Activated T-cell treated with anti-CD3 and anti-CD28 coated beads, Interleukin-2, amount 50 U/mL, for 1 hour (primary cell): Measurements from ENCODE around the gene C2CD2.
"Not testable (repeated sequence)": the region's sequence is repeated elsewhere in the genome, so short reads cannot be mapped to it uniquely, and the experiment has no call there.

Source experiments
- DNase-seq: peaks from one replicate; pipeline ENCODE4 v3.0.0-alpha.2; 2020

The C2CD2 gene

GRCh38 chr21:41956926-41957729 is 3.3 kb upstream of the C2CD2 start:
- no peak for DNase-seq

- DNase-seq: no peak
Observed at GRCh38 chr21:41955516-41955915, 1.7 kb upstream of the C2CD2 start.

- DNase-seq: no peak
Observed at GRCh38 chr21:41954654-41955499, 1.1 kb upstream of the C2CD2 start.

- DNase-seq: no peak
Observed at GRCh38 chr21:41953249-41953830, 478 bp downstream of the C2CD2 start.

DNA sequence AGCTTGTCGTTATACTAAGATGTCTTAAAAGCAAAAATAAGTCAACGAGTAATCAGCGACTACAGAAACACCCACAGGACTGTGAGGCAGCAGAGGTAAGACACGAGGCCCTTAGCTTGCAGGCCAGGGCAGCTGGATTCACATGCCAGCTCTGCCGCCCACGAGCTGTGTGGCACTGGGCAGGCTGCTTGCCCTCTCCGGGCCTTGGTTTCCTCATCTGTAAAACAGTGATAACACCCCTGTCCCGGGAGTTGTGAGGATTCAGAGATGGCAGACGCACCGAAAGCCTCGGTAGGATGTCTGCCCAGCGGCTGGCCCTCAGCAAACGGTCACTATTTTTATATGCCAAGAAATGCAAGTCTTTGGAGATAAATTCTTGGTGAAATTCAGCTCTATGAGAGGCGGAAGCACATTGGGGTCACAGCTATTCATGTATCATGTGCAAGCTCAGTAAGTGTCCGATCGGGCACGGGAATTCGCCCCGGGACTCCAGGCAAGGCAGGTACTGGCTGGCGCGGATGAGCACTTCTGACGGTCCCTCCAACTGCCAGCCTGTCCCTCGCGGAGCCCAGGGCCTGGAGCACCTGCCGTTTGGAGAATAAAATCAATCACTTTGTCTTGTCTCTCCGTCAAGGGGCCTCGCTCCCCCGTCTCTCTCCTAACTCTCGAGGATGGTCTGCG is 1.1 kb downstream of the C2CD2 start:
- no peak for DNase-seq

GRCh38 chr21:41951876-41952567 is 1.8 kb downstream of the C2CD2 start:
- DNase-seq: no peak

DNA sequence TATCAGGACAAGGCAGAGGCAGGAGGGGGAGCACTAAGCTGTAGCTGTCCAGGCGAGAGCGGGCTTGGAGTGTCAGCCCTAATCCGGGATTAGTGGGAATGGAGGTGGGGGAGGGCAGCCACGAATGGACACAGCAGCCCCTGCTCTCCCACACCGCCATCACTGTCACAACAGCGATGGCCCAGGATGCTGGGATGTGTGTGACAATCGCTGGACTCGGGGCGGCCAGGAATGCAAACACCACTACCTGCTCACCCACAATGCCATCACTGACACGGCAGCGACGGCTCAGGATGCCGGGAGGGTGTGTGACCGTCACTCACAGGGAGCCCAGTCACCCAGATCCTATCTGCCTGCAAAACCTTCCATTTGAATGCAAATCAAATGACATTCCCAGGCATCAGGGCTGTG is 2.9 kb downstream of the C2CD2 start:
- DNase-seq: no peak

DNA sequence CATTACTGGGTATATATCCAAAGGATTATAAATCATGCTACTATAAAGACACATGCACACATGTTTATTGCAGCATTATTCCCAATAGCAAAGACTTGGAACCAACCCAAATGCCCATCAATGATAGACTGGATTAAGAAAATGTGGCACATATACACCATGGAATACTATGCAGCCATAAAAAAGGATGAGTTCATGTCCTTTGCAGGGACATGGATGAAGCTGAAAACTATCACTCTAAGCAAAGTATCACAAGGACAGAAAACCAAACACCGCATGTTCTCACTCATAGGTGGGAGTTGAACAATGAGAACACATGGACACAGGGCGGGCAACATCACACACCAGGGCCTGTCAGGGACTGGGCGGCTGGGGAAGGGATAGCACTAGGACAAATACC is 4.2 kb downstream of the C2CD2 start:
- DNase-seq: not testable (repeated sequence)

GRCh38 chr21:41948901-41949300 is 4.9 kb downstream of the C2CD2 start:
- no peak for DNase-seq

DNA sequence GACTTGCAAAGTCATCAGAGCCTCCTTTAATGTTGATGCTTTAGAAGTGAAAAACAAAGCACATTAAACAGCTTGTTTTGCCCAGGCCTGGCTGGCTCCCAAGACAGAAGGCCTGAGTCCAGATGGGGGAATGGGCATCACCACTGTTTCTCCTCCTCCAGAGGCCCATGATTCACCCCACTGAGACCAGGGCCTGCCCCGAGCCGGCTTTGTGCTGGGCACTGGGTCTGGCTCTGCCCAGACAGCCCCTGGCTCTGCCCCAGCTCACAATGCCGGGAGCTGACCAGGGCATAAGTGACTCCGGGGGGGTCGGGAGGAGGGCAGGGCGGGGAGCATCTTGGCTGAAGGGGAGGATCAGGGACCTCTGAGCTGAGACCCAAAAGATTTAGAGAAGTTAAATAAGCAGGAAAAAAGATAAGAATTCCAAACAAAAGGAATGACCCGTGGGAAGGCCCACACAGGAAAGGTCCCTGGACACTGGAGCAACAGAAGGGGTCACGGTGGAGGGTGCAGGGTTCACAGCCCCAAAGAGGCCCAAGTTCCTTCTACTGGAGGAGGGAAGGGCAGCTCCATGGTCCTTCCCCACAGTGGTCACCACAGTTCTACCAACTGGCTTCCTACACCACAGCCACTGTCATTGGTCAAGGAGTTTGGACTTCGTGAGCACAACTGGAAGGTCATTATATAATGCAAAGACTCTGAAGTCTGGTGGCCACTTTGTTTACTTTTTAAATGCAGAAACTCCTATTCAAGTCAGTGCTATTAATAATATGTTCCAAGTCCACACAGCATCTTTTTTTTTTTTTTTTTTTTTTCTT is 5.5 kb downstream of the C2CD2 start:
- DNase-seq: no peak

- no peak for DNase-seq
Observed at GRCh38 chr21:41945982-41946381, 7.8 kb downstream of the C2CD2 start.

DNA sequence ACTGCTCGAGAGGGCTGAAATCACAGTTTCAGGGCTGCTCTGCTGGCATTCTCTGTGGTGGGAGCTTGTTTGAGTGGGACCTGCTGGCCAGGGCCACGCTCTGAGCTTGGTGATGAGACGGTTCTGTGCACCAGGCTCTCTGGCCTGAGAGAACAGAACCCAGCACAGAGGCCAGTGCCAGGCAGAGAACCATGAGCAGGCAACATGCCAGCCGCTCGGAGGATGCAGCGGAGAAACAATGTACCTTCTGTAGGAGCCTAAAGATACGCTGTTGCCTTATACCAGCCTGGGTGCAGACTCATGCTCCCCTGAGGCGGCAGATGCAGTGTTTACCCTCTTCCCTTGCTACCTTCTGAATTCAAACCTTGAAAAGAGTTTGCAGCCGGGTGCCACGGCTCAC is 10.0 kb downstream of the C2CD2 start:
- DNase-seq: no peak

DNA sequence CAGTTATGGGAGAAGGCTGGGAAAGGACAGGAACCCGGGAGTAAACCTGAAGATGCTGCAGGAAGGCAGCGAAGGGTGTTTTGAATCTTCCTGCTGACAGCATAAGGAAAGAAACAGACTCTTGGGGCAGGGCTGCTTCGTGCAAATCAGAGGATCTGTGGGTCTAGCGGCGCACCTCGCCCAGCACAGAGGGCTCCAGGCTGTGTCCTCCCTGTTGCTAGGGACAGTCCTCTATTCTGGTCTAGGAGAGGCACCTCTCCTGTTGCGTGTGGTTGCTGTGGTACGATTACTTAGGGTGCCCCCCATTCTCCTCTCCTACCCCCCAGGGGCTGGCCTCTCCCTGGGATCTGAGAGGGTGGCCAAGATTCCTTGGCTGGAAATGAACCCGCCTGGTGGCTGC is 11.4 kb downstream of the C2CD2 start:
- no peak for DNase-seq

DNA sequence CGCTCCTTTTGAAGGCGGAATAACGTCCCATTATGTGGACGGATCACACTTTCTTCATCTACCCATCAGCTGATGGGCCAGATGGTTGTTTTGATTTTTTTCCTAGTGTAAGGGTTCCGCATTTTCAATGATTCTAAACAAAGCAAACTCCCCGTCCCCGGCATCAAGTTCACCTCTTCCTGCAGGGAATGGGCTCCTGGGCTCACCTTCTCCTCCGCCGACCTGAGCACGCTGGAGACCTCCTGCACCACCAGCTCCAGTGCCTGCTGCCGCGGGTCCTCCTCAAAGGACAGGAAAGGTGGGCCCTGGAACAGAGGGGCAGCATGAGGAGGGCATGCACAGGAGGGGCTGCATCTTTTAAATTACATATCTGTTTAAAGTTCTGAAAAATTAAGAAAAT is 11.9 kb downstream of the C2CD2 start:
- DNase-seq: no peak

GRCh38 chr21:41940431-41940830 is 13.4 kb downstream of the C2CD2 start:
- DNase-seq: no peak

DNA sequence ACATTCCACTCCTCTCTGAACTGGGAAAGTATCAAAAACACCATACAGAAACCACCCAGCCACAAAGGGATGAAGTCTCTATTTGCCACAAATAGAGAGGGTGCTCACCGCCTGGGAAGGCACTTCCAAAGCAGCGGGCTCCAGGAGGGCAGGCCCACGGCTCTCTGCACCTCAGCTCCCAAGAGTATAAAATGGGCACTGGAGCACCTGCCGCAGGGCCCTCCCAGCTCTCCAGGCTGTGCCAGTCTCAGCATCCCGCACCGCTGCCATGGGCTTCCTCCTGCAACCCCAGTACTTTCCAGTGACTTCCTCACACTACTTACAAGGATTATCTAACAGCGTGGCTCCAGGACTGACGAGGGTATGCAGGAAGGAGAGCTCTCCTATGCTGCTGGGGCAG is 14.4 kb downstream of the C2CD2 start:
- DNase-seq: no peak

DNA sequence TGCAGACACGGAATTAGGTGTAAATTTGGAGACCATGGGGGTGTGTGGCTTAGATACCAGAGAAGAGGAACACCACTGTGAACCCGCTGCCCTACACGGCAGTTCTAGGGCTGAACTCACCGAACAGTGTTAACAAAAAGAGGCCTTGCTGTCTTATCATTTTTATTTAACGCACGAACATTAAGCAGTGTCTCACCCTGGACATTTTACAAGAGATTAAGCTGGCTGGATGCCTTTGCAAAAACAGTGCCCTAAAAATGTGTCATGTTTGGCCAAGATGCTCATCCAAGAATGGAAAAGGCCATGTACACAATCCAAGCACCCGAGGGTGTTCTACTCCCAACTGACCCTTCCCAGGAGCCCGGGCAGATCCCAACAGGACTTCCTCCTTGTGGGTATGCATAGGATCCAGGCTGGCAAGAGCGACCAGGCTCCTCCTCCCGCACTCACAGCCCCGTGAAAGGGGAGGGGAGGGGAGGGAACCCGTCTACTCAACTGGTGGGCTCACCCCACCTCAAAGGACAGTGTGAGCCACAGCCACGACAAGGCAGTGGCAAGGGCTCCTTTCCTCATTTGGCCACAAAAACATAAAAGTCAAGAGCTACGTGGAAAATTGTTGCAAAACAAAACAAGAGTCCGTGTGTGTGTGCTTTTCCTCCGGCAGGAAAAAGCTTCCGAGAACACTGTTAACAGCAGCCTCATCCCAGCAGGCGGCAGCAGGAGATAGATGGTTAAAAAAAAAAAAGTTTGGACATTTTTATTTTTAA is 20.3 kb downstream of the C2CD2 start:
- DNase-seq: no peak

DNA sequence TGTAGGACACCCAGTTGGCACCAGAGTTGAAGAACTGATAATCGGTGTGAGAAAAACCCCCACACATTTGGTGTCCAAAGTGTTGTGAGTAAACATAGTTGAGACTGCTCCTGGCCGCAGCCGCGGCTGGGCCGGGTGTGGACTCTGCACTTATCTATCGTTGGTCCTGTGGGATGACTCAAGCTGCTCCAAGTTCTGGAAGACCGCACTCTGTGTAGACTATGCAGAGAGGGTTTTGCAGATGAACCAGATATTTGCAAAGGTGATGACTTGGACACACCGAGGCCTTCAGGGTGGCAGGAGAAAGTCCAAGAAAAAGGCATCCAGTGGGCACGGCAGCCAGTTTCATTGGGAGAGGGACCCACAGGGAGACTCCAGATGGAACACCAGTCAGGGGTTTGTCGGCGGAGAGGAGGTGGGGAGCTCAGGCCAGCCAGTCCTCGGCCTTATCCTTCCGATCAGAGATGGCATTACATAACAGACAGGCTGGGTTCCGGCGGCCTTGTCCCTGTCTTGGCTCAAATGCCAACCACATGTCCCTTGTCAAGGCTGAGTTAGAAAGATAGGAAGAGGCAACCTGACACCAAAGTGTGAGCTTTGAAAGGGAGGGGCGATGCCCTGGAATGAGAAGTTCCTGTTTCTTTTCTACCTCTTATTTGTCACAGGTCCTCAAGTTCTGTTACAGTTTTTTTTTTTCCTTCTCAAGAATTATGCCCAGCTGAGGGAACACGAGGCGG is 21.1 kb downstream of the C2CD2 start:
- DNase-seq: no peak

DNA sequence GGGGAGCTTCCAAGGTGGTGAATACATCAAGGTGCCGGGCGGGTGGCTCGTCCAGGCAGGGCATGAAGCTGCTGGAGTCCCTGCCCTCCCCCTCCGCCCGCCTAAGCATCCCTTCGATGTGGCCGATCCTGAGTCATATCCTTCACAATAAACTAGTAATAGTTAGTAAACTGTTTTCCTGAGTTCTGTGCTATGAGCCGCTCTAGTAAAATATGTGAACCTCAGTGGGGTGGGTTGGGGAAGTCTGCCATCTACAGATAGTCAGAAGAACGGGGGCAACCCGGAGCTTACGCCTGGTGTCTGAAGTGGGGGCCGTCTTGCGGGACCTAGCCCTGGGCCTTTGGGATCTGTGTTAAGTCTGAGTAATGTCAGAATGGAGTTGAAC is 21.6 kb downstream of the C2CD2 start:
- DNase-seq: no peak

- DNase-seq: no peak
Observed at GRCh38 chr21:41931041-41931451, 22.8 kb downstream of the C2CD2 start.
